Mucosa of descending colon (tissue), 3 donors: ENCODE results near the gene SLC2A2. TPM values are rescaled to one million over a fixed set of nuclear protein-coding genes. Genes with fewer than 3 reads are reported as not detected.
A peak's percentile ranks its signal among the peaks of the same experiment; 100 is the strongest.

Experiments used
- ATAC-seq: fragments of 200-7000 bp; cut with Tn5 transposase; one replicate; pipeline ENCODE4 v1.9.1; 2020; ENCODE audit warnings: mild to moderate bottlenecking, moderate library complexity
- DNase-seq, 3 donors: peaks; one replicate each; pipeline ENCODE4 v3.0.0-alpha.2; 2020
- H3K36me3 ChIP-seq: fragments of 200-600 bp; one replicate; pipeline ENCODE4 v1.8.0; 2021; ENCODE audit warnings: low read depth, mild to moderate bottlenecking
- H3K4me1 ChIP-seq: fragments of 200-600 bp; one replicate; pipeline ENCODE4 v1.8.0; 2021; ENCODE audit warnings: low read depth, mild to moderate bottlenecking
- H3K4me3 ChIP-seq: fragments of 200-600 bp; one replicate; pipeline ENCODE4 v1.8.0; 2021; ENCODE audit warnings: mild to moderate bottlenecking
- H3K9me3 ChIP-seq: fragments of 200-600 bp; one replicate; pipeline ENCODE4 v1.8.0; 2021; ENCODE audit warnings: mild to moderate bottlenecking
- CTCF ChIP-seq: fragments of 200-600 bp; IDR thresholded peaks from one replicate; pipeline ENCODE4 v1.8.0; 2022; ENCODE audit warnings: antibody characterized with exemption, mild to moderate bottlenecking
- intact Hi-C, 2 donors: fragments of 100-400 bp; cut with DNase I in 1 of 2; cut with micrococcal nuclease in 1 of 2; formaldehyde crosslinking; loops; one replicate each; pipeline versions ENCODE4 v1.11.0 to v1.11.1; 2022; cut with DNase I, micrococcal nuclease
- total RNA-seq, 3 donors: library from RNA; stranded (reverse); fragmentation: NEBNext Ultra II Directional in 2 of 3; extraction: Animal tissue kit (Norgen Biotek cat#: 25700) in 2 of 3; gene quantifications; one replicate each; pipeline versions ENCODE4 v1.2.1 to v1.2.4, GENCODE V29; 2021 to 2023
- donor health status: DM: no; HTN: no; CAD: no; lungs with moderate emphysema.
- donor health status: DM: no; HTN: no; CAD: no.
- donor health status: DM: no; HTN: yes; CAD: no.

SLC2A2 gene
- total RNA-seq, 3 donors from 2014 or later, result not detected

GRCh38 chr3:171005648-171006047 lies 20.9 kb downstream of the SLC2A2 start:
- DNase-seq, result no peak
- Histone ChIP-seq H3K4me1 (peaks cover 3% of the 10 kb centered on the region), H3K4me3 (no peak overlapping the region), H3K36me3 (no peaks in the 10 kb centered on the region), H3K9me3 (no peaks in the 10 kb centered on the region)
- ATAC-seq, result no peak
- intact Hi-C loops, result no loop called here
- no peak for TF ChIP-seq CTCF

- H3K36me3 ChIP-seq, result no peaks in the 10 kb centered on the region
- H3K4me3 ChIP-seq, result no peak overlapping the region
- peak; percentile 93 for ATAC-seq
- peaks cover 21% of the 10 kb centered on the region for H3K4me1 ChIP-seq
- H3K9me3 ChIP-seq, result no peaks in the 10 kb centered on the region
- peak in 1 of 3 donors; percentile 23 for DNase-seq
- no peak for TF ChIP-seq CTCF
- intact Hi-C loops, result no loop called here
Measured at GRCh38 chr3:171001957-171002694, 24.4 kb downstream of the SLC2A2 start.

- Histone ChIP-seq H3K36me3 (no peaks in the 10 kb centered on the region), H3K9me3 (no peaks in the 10 kb centered on the region), H3K4me3 (no peak overlapping the region), H3K4me1 (peaks cover 21% of the 10 kb centered on the region)
- ATAC-seq, result no peak
- intact Hi-C loops, result no loop called here
- no peak for TF ChIP-seq CTCF
- DNase-seq, result no peak
Measured at GRCh38 chr3:171001250-171001893, 25.1 kb downstream of the SLC2A2 start.

GRCh38 chr3:171000281-171000680 lies 26.2 kb downstream of the SLC2A2 start:
- peaks cover 21% of the 10 kb centered on the region for H3K4me1 ChIP-seq
- H3K36me3 ChIP-seq, result no peaks in the 10 kb centered on the region
- ATAC-seq (no peak), DNase-seq (no peak)
- TF ChIP-seq CTCF, result no peak
- H3K9me3 ChIP-seq, result no peaks in the 10 kb centered on the region
- intact Hi-C loops, result no loop called here
- H3K4me3 ChIP-seq, result no peak overlapping the region

GRCh38 chr3:170999737-171000242 lies 26.7 kb downstream of the SLC2A2 start:
- peaks cover 21% of the 10 kb centered on the region for H3K4me1 ChIP-seq
- peak in 1 of 3 donors; percentile 38 for DNase-seq
- H3K4me3 ChIP-seq, result no peak overlapping the region
- no peaks in the 10 kb centered on the region for H3K9me3 ChIP-seq
- intact Hi-C loops, result no loop called here
- ATAC-seq, result peak; percentile 75
- no peaks in the 10 kb centered on the region for H3K36me3 ChIP-seq
- no peak for TF ChIP-seq CTCF
